HCT116 (cell line): Measurements from ENCODE around the gene GNL3L. TPM values are rescaled to one million over a fixed set of nuclear protein-coding genes. Genes with fewer than 3 reads are reported as not detected.
A peak's percentile ranks its signal among the peaks of the same experiment; 100 is the strongest.

Source experiments
- ATAC-seq: fragments of 200-7000 bp; cut with Tn5 transposase; 2 replicates; pipeline ENCODE4 v1.9.1; 2020; ENCODE audit warnings: mild to moderate bottlenecking, moderate library complexity
- BruUV-seq: library from RNA; stranded (reverse); fragments of 400-500 nt; replicated peaks from 2 replicates; lab custom pipeline; 2021; lab: Mats Ljungman, UMichigan
- CTCF ChIA-PET: fragments of 300-600 bp; sonication (Branson Sonifier 250); formaldehyde crosslinking; loops from one replicate; lab custom pipeline; 2021; ENCODE audit warnings: antibody characterized with exemption; lab: Charles Lee
- POLR2A ChIA-PET: fragments of 300-600, 350-600 bp; sonication (Branson Sonifier 250); formaldehyde crosslinking; loops from one replicate; lab custom pipeline; 2021; ENCODE audit warnings: antibody characterized with exemption; lab: Charles Lee
- RAD21 ChIA-PET, 2 experiments: fragments of 300-600 bp; sonication (Branson Sonifier 250); formaldehyde crosslinking; loops; one replicate each; lab custom pipeline; 2023; ENCODE audit warnings: low total read pairs in 2 of 2; ENCODE audit not compliant: uncharacterized antibody in 2 of 2, unreplicated experiment in 2 of 2, low non-redundant PET in 1 of 2; lab: Charles Lee
- DNase-seq: peaks from one replicate; pipeline ENCODE4 v3.0.0-alpha.2; 2010; ENCODE audit warnings: low read depth, low spot score
- H2AFZ ChIP-seq: fragments of 200-600 bp; shearing (Covaris generic), sonication (generic); 2 replicates; pipeline ENCODE4 v1.6.1; 2017; ENCODE audit warnings: low read depth, mixed run types, mixed read lengths, antibody characterized with exemption, low read length; ENCODE audit not compliant: poor library complexity, severe bottlenecking
- H3K27ac ChIP-seq: 2 replicates; pipeline ENCODE4 v1.5.1; 2012; ENCODE audit warnings: low read depth, low read length
- H3K27me3 ChIP-seq: fragments of 200-600 bp; sonication (generic); 2 replicates; pipeline ENCODE4 v1.6.1; 2016; ENCODE audit warnings: mixed run types, low read length, mixed read lengths; ENCODE audit not compliant: insufficient read depth
- H3K36me3 ChIP-seq, 2 experiments: fragments of 200-500 bp in 1 of 2; fragments of 200-600 bp in 1 of 2; sonication (Bioruptor generic) in 1 of 2; sonication (generic) in 1 of 2; 2 replicates each; pipeline versions ENCODE4 v1.5.1 to v1.6.1; 2014 to 2016; ENCODE audit warnings: low read length in 2 of 2, inconsistent platforms in 1 of 2, mixed read lengths in 1 of 2, mixed run types in 1 of 2; ENCODE audit not compliant: insufficient read depth in 2 of 2, control insufficient read depth in 1 of 2
- H3K4me1 ChIP-seq, 2 experiments: fragments of 200-600 bp in 1 of 2; sonication (generic) in 1 of 2; 2 replicates each; pipeline versions ENCODE4 v1.5.1 to v1.6.1; 2012 to 2017; ENCODE audit warnings: low read length in 2 of 2, inconsistent platforms in 1 of 2, mild to moderate bottlenecking in 1 of 2, mixed read lengths in 1 of 2, mixed run types in 1 of 2, moderate library complexity in 1 of 2; ENCODE audit not compliant: insufficient read depth in 2 of 2, control insufficient read depth in 1 of 2
- H3K4me2 ChIP-seq: fragments of 200-600 bp; sonication (generic); 2 replicates; pipeline ENCODE4 v1.6.1; 2017; ENCODE audit warnings: mixed run types, low read length, mixed read lengths
- H3K4me3 ChIP-seq, 2 experiments: fragments of 200-600 bp in 1 of 2; sonication (generic) in 1 of 2; replicated peaks in 1 of 2; 2 replicates each; pipeline ENCODE4 v1.5.1; 2011 to 2016; ENCODE audit warnings: low read length in 2 of 2, control low read depth in 1 of 2, low read depth in 1 of 2, mild to moderate bottlenecking in 1 of 2, mixed read lengths in 1 of 2, mixed run types in 1 of 2
- H3K79me2 ChIP-seq: fragments of 200-600 bp; sonication (generic); 2 replicates; pipeline ENCODE4 v1.6.1; 2017; ENCODE audit warnings: mild to moderate bottlenecking, mixed run types, low read length, moderate library complexity, mixed read lengths; ENCODE audit not compliant: insufficient read depth
- H3K9ac ChIP-seq: fragments of 200-600 bp; sonication (generic); 2 replicates; pipeline ENCODE4 v1.6.1; 2016; ENCODE audit warnings: low read length, mixed read lengths
- H3K9me2 ChIP-seq: fragments of 200-600 bp; sonication (generic), shearing (Covaris generic); 2 replicates; pipeline ENCODE4 v1.6.1; 2017; ENCODE audit warnings: mixed run types, mild to moderate bottlenecking, moderate library complexity; ENCODE audit not compliant: insufficient read depth
- H3K9me3 ChIP-seq, 2 experiments: fragments of 200-500 bp in 1 of 2; fragments of 200-600 bp in 1 of 2; sonication (Bioruptor generic) in 1 of 2; sonication (generic) in 1 of 2; 2 replicates each; pipeline ENCODE4 v1.6.1; 2014 to 2017; ENCODE audit warnings: low read length in 2 of 2, mixed read lengths in 2 of 2, inconsistent platforms in 1 of 2, low read depth in 1 of 2, mild to moderate bottlenecking in 1 of 2, mixed run types in 1 of 2, moderate library complexity in 1 of 2; ENCODE audit not compliant: control insufficient read depth in 1 of 2, insufficient read depth in 1 of 2
- H4K20me1 ChIP-seq: fragments of 200-600 bp; sonication (generic), shearing (Covaris generic); 2 replicates; pipeline ENCODE4 v1.6.1; 2017; ENCODE audit warnings: mixed run types, mild to moderate bottlenecking, moderate library complexity; ENCODE audit not compliant: insufficient read depth
- CBX3 ChIP-seq: IDR thresholded peaks from 2 replicates; pipeline ENCODE4 v1.6.1; 2012; ENCODE audit warnings: low read depth
- EGR1 ChIP-seq: IDR thresholded peaks from 2 replicates; pipeline ENCODE4 v1.6.1; 2012; ENCODE audit warnings: low read depth
- EZH2 ChIP-seq: fragments of 200-600 bp; sonication (generic); IDR thresholded peaks from 2 replicates; pipeline ENCODE4 v1.6.1; 2017; ENCODE audit warnings: antibody characterized with exemption, mixed run types
- POLR2A ChIP-seq: IDR thresholded peaks from 2 replicates; pipeline ENCODE4 v1.7.0; 2011; ENCODE audit warnings: borderline replicate concordance; ENCODE audit not compliant: insufficient read depth, insufficient read length; ENCODE audit errors: extremely low read depth
- POLR2AphosphoS5 ChIP-seq: IDR thresholded peaks from 2 replicates; pipeline ENCODE4 v1.6.1; 2011; ENCODE audit warnings: mild to moderate bottlenecking, low read depth, low read length, moderate library complexity
- SIN3A ChIP-seq: IDR thresholded peaks from 2 replicates; pipeline ENCODE4 v1.6.1; 2012; ENCODE audit warnings: low read depth
- SP1 ChIP-seq: IDR thresholded peaks from 2 replicates; pipeline ENCODE4 v1.6.1; 2012; ENCODE audit warnings: low read depth
- SRF ChIP-seq: IDR thresholded peaks from 2 replicates; pipeline ENCODE4 v1.6.1; 2012; ENCODE audit warnings: low read depth
- YY1 ChIP-seq: IDR thresholded peaks from 2 replicates; pipeline ENCODE4 v1.6.1; 2011; ENCODE audit warnings: low read length, low read depth, moderate library complexity, mild to moderate bottlenecking; ENCODE audit not compliant: insufficient replicate concordance; ENCODE audit errors: extremely low read depth
- ZBTB33 ChIP-seq: IDR thresholded peaks from 2 replicates; pipeline ENCODE4 v1.6.1; 2011; ENCODE audit warnings: mild to moderate bottlenecking, low read length, moderate library complexity; ENCODE audit not compliant: insufficient replicate concordance; ENCODE audit errors: extremely low read depth
- intact Hi-C: fragments of 100-400 bp; cut with micrococcal nuclease; formaldehyde crosslinking; loops from 2 replicates; pipeline ENCODE4 v1.10.0; 2022
- total RNA-seq: library from RNA; stranded (reverse); gene quantifications from one replicate; pipeline ENCODE4 v1.2.1, GENCODE V29; 2021; ENCODE audit not compliant: unreplicated experiment

GNL3L gene
- total RNA-seq, 1 experiment from 2014 or later: 60.2 TPM

GRCh38 chrX:54494989-54495813 lies 34.8 kb upstream of the GNL3L start:
- no peak for DNase-seq
- RAD21 ChIA-PET: no interaction called here
- no peak for TF ChIP-seq SRF
- no peak for TF ChIP-seq SIN3A
- TF ChIP-seq YY1: no peak
- TF ChIP-seq POLR2A: no peak
- TF ChIP-seq SP1: no peak
- TF ChIP-seq CBX3: no peak
- H3K4me2 ChIP-seq: peak overlapping the region; percentile 77
- no peaks in the 10 kb centered on the region for H3K79me2 ChIP-seq
- CTCF ChIA-PET: no interaction called here
- H3K9me3 ChIP-seq: no peaks in the 10 kb centered on the region
- no peaks in the 10 kb centered on the region for H3K36me3 ChIP-seq
- POLR2A ChIA-PET: no interaction called here
- H3K27ac ChIP-seq: no peak overlapping the region; the same call in 1 of the 2 replicates
- no peaks in the 10 kb centered on the region for H3K27me3 ChIP-seq
- H2AFZ ChIP-seq: no peak overlapping the region
- intact Hi-C loops: no loop called here
- H3K4me1 ChIP-seq: peaks cover 2 to 17% of the 10 kb centered on the region in 2 experiments; a peak in 2 of 4 replicates
- no peak for ATAC-seq
- H4K20me1 ChIP-seq: no peaks in the 10 kb centered on the region
- H3K9ac ChIP-seq: peak overlapping the region; percentile 59
- BruUV-seq: no TSS peak
- H3K9me2 ChIP-seq: no peaks in the 10 kb centered on the region
- H3K4me3 ChIP-seq: peak overlapping the region; percentile 42 to 58

GRCh38 chrX:54495814-54496516 lies 34.1 kb upstream of the GNL3L start, which contains the start of gene FGD1:
FGD1 (minus strand) TSS chrX:54496234; CDS start chrX:54495432, 802 bp downstream.
- H3K4me2 ChIP-seq: peak within 1 kb of the TSS; percentile 77
- ChIA-PET POLR2A (no interaction called here), CTCF (no interaction called here), RAD21 (no interaction called here)
- peaks cover 2 to 17% of the 10 kb centered on the region in 2 experiments; a peak in 2 of 4 replicates for H3K4me1 ChIP-seq
- intact Hi-C loops: no loop called here
- no peaks in the 10 kb centered on the region for H3K79me2 ChIP-seq
- no peaks in the 10 kb centered on the region for H3K27me3 ChIP-seq
- no peak within 1 kb of the TSS; the same call in 1 of the 2 replicates for H3K27ac ChIP-seq
- DNase-seq: no peak
- no peaks in the 10 kb centered on the region for H3K9me2 ChIP-seq
- no peak within 1 kb of the TSS for H2AFZ ChIP-seq
- H4K20me1 ChIP-seq: no peaks in the 10 kb centered on the region
- peak within 1 kb of the TSS; percentile 59 for H3K9ac ChIP-seq
- H3K36me3 ChIP-seq: no peaks in the 10 kb centered on the region
- peak; percentile 88 for ATAC-seq
- no peaks in the 10 kb centered on the region for H3K9me3 ChIP-seq
- H3K4me3 ChIP-seq: peak within 1 kb of the TSS; percentile 42 to 58
- BruUV-seq: no TSS peak
- TF ChIP-seq ZBTB33 (no peak), POLR2AphosphoS5 (peak; percentile 35; the same call in 1 of the 2 replicates), EZH2 (no peak), EGR1 (peak; percentile 38; the same call in 1 of the 2 replicates)
